Measurements from ENCODE around the gene TRIML1. TPM values are rescaled to one million over a fixed set of nuclear protein-coding genes. Genes with fewer than 3 reads are reported as not detected.

TRIML1 gene
- total RNA-seq, 1 donor from 2014 or later: not detected

- no peaks in the 10 kb centered on the region for H3K9me3 ChIP-seq
- no peak overlapping the region for H3K4me3 ChIP-seq
- no peak for DNase-seq (ENCODE audit: extremely low spot score in 2 of 2)
- H3K4me1 ChIP-seq: no peaks in the 10 kb centered on the region
- H3K27ac ChIP-seq: no peak overlapping the region
- no peaks in the 10 kb centered on the region for H3K36me3 ChIP-seq
- intact Hi-C loops (cut with DNase I): no loop called here
- H3K27me3 ChIP-seq: no peaks in the 10 kb centered on the region
- TF ChIP-seq POLR2AphosphoS5 (IDR thresholded peaks at IDR 0.05; ENCODE audit: insufficient read depth in 1 of 2, low read depth in 1 of 2) (no peak), POLR2A (IDR thresholded peaks at IDR 0.05) (no peak)
- TF ChIP-seq, protein P1, sequence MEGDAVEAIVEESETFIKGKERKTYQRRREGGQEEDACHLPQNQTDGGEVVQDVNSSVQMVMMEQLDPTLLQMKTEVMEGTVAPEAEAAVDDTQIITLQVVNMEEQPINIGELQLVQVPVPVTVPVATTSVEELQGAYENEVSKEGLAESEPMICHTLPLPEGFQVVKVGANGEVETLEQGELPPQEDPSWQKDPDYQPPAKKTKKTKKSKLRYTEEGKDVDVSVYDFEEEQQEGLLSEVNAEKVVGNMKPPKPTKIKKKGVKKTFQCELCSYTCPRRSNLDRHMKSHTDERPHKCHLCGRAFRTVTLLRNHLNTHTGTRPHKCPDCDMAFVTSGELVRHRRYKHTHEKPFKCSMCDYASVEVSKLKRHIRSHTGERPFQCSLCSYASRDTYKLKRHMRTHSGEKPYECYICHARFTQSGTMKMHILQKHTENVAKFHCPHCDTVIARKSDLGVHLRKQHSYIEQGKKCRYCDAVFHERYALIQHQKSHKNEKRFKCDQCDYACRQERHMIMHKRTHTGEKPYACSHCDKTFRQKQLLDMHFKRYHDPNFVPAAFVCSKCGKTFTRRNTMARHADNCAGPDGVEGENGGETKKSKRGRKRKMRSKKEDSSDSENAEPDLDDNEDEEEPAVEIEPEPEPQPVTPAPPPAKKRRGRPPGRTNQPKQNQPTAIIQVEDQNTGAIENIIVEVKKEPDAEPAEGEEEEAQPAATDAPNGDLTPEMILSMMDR (IDR thresholded peaks at IDR 0.05): no peak
Measured at GRCh38 chr4:188177997-188178675, 38.9 kb downstream of the TRIML1 start.

GRCh38 chr4:188178806-188179205, 39.6 kb downstream of the TRIML1 start:
- intact Hi-C loops (cut with DNase I): no loop called here
- Histone ChIP-seq H3K9me3 (no peaks in the 10 kb centered on the region), H3K27ac (no peak overlapping the region), H3K36me3 (no peaks in the 10 kb centered on the region), H3K4me3 (no peak overlapping the region), H3K27me3 (no peaks in the 10 kb centered on the region), H3K4me1 (no peaks in the 10 kb centered on the region)
- TF ChIP-seq, protein P1 (IDR thresholded peaks at IDR 0.05): no peak
- TF ChIP-seq POLR2A (IDR thresholded peaks at IDR 0.05) (no peak), POLR2AphosphoS5 (IDR thresholded peaks at IDR 0.05; ENCODE audit: insufficient read depth in 1 of 2, low read depth in 1 of 2) (no peak)
- DNase-seq (ENCODE audit: extremely low spot score in 2 of 2): no peak

DNA sequence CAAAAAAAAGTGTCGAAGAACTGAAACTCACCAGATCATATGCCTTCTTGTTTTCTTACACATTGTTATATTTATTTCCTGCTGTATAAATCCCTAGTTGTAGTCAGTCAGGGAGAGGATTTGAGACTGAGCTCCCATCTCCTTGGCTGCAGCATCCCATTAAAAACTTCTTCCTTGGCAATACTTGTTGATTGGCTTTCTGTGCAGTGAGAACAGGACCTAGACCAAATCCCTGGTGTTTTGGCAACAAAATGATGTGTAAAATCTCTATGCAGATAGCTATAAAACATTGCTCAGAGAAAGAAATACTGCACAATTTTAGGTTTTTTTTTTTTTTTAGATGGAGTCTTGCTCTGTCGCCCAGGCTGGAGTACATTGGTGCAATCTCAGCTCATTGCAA, 47.9 kb downstream of the TRIML1 start:
- Histone ChIP-seq H3K27me3 (no peaks in the 10 kb centered on the region), H3K4me1 (no peaks in the 10 kb centered on the region), H3K27ac (no peak overlapping the region), H3K4me3 (no peak overlapping the region), H3K36me3 (no peaks in the 10 kb centered on the region), H3K9me3 (no peaks in the 10 kb centered on the region)
- no peak for DNase-seq (ENCODE audit: extremely low spot score in 2 of 2)
- intact Hi-C loops (cut with DNase I): no loop called here
- TF ChIP-seq POLR2A (IDR thresholded peaks at IDR 0.05): no peak
- no peak for TF ChIP-seq POLR2AphosphoS5 (IDR thresholded peaks at IDR 0.05; ENCODE audit: insufficient read depth in 1 of 2, low read depth in 1 of 2)
- TF ChIP-seq, protein P1 (IDR thresholded peaks at IDR 0.05): no peak

GRCh38 chr4:188190461-188190860, 51.2 kb downstream of the TRIML1 start:
- Histone ChIP-seq H3K27me3 (no peaks in the 10 kb centered on the region), H3K36me3 (no peaks in the 10 kb centered on the region), H3K4me1 (no peaks in the 10 kb centered on the region), H3K27ac (no peak overlapping the region), H3K9me3 (no peaks in the 10 kb centered on the region), H3K4me3 (no peak overlapping the region)
- intact Hi-C loops (cut with DNase I): no loop called here
- DNase-seq (ENCODE audit: extremely low spot score in 2 of 2): no peak
- TF ChIP-seq POLR2AphosphoS5 (IDR thresholded peaks at IDR 0.05; ENCODE audit: insufficient read depth in 1 of 2, low read depth in 1 of 2) (no peak), POLR2A (IDR thresholded peaks at IDR 0.05) (no peak)
- TF ChIP-seq, protein P1 (IDR thresholded peaks at IDR 0.05): no peak

- H3K4me3 ChIP-seq: no peak overlapping the region
- no peak for DNase-seq (ENCODE audit: extremely low spot score in 2 of 2)
- no peaks in the 10 kb centered on the region for H3K4me1 ChIP-seq
- intact Hi-C loops (cut with DNase I): no loop called here
- H3K36me3 ChIP-seq: no peaks in the 10 kb centered on the region
- TF ChIP-seq POLR2A (IDR thresholded peaks at IDR 0.05) (no peak), POLR2AphosphoS5 (IDR thresholded peaks at IDR 0.05; ENCODE audit: insufficient read depth in 1 of 2, low read depth in 1 of 2) (no peak)
- TF ChIP-seq, protein P1 (IDR thresholded peaks at IDR 0.05): no peak
- H3K27ac ChIP-seq: no peak overlapping the region
- no peaks in the 10 kb centered on the region for H3K27me3 ChIP-seq
- H3K9me3 ChIP-seq: no peaks in the 10 kb centered on the region
Measured at GRCh38 chr4:188194421-188194820, 55.2 kb downstream of the TRIML1 start.
